Esophagus squamous epithelium (tissue), 4 donors: ENCODE data around the gene GPR142.

Source experiments
- POLR2A ChIP-seq, 4 donors: fragments of 450-650 bp; IDR thresholded peaks; one replicate each; pipeline ENCODE4 v1.6.1; 2017; ENCODE audit warnings: antibody characterized with exemption in 4 of 4, mild to moderate bottlenecking in 4 of 4, moderate library complexity in 3 of 4
- TF ChIP-seq, protein P1 (sequence below), 6 experiments: fragments of 450-650 bp in 4 of 6; fragments of 200-600 bp in 2 of 6; sonication (generic) in 2 of 6; IDR thresholded peaks; one replicate each; pipeline ENCODE4 v1.5.1; 2016 to 2019; ENCODE audit warnings: antibody characterized with exemption in 6 of 6, mild to moderate bottlenecking in 4 of 6, moderate library complexity in 4 of 6

- no peak for TF ChIP-seq POLR2A (IDR thresholded peaks at IDR 0.05)
- TF ChIP-seq, protein P1, sequence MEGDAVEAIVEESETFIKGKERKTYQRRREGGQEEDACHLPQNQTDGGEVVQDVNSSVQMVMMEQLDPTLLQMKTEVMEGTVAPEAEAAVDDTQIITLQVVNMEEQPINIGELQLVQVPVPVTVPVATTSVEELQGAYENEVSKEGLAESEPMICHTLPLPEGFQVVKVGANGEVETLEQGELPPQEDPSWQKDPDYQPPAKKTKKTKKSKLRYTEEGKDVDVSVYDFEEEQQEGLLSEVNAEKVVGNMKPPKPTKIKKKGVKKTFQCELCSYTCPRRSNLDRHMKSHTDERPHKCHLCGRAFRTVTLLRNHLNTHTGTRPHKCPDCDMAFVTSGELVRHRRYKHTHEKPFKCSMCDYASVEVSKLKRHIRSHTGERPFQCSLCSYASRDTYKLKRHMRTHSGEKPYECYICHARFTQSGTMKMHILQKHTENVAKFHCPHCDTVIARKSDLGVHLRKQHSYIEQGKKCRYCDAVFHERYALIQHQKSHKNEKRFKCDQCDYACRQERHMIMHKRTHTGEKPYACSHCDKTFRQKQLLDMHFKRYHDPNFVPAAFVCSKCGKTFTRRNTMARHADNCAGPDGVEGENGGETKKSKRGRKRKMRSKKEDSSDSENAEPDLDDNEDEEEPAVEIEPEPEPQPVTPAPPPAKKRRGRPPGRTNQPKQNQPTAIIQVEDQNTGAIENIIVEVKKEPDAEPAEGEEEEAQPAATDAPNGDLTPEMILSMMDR (IDR thresholded peaks at IDR 0.05) = no peak
Observed at GRCh38 chr17:74354561-74354960, 12.7 kb upstream of the GPR142 start.
